Fibroblast of lung (primary cell): ENCODE data around the gene LRRC10B. TPM values are rescaled to one million over a fixed set of nuclear protein-coding genes. Genes with fewer than 3 reads are reported as not detected.

ENCODE experiments used
- DNase-seq, 2 donors: peaks; one replicate each; pipeline versions ENCODE4 v3.0.0 to v3.0.0-alpha.2; 2010; ENCODE audit warnings: low read depth in 2 of 2
- H2AFZ ChIP-seq: 2 replicates; pipeline ENCODE4 v1.5.1; 2012; ENCODE audit warnings: low read length, control low read depth, inconsistent platforms
- H3K27ac ChIP-seq: 2 replicates; pipeline ENCODE4 v1.5.1; 2011; ENCODE audit warnings: low read length, control low read depth; ENCODE audit not compliant: insufficient read depth
- H3K27me3 ChIP-seq: 2 replicates; pipeline ENCODE4 v1.5.1; 2011; ENCODE audit warnings: mild to moderate bottlenecking, low read length; ENCODE audit not compliant: control insufficient read depth, insufficient read depth
- H3K36me3 ChIP-seq: 2 replicates; pipeline ENCODE4 v1.5.1; 2011; ENCODE audit warnings: low read length; ENCODE audit not compliant: control insufficient read depth, insufficient read depth
- H3K4me1 ChIP-seq: 2 replicates; pipeline ENCODE4 v1.5.1; 2011; ENCODE audit warnings: low read length; ENCODE audit not compliant: control insufficient read depth, insufficient read depth; ENCODE audit errors: extremely low read depth
- H3K4me2 ChIP-seq: 2 replicates; pipeline ENCODE4 v1.5.1; 2011; ENCODE audit warnings: low read length, control low read depth; ENCODE audit not compliant: insufficient read depth; ENCODE audit errors: extremely low read depth
- H3K4me3 ChIP-seq, 4 experiments: fragments of 200-600 bp in 1 of 4; sonication (generic) in 1 of 4; replicated peaks in 1 of 4; 2 replicates each; pipeline ENCODE4 v1.5.1; 2011 to 2016; ENCODE audit warnings: low read length in 4 of 4, low read depth in 3 of 4, mild to moderate bottlenecking in 3 of 4, control low read depth in 2 of 4, inconsistent platforms in 1 of 4, mixed read lengths in 1 of 4; ENCODE audit not compliant: insufficient read depth in 1 of 4; ENCODE audit errors: control extremely low read depth in 1 of 4
- H3K79me2 ChIP-seq: 2 replicates; pipeline ENCODE4 v1.5.1; 2012; ENCODE audit warnings: mild to moderate bottlenecking, low read length, inconsistent platforms; ENCODE audit not compliant: control insufficient read depth, insufficient read depth
- H3K9ac ChIP-seq: 2 replicates; pipeline ENCODE4 v1.5.1; 2011; ENCODE audit warnings: mild to moderate bottlenecking, low read length, control low read depth; ENCODE audit not compliant: insufficient read depth
- H3K9me3 ChIP-seq: 2 replicates; pipeline ENCODE4 v1.5.1; 2012; ENCODE audit warnings: low read depth, low read length; ENCODE audit not compliant: control insufficient read depth, insufficient read depth
- H4K20me1 ChIP-seq: 2 replicates; pipeline ENCODE4 v1.5.1; 2011; ENCODE audit warnings: low read length; ENCODE audit not compliant: control insufficient read depth, insufficient read depth; ENCODE audit errors: extremely low read depth
- CTCF ChIP-seq, 2 donors: IDR thresholded peaks in 1 of 2; conservative IDR thresholded peaks in 1 of 2; 1 replicate in 1 of 2; 2 replicates in 1 of 2; pipeline ENCODE4 v1.5.1; 2011 to 2012; ENCODE audit warnings: low read length in 2 of 2, control low read depth in 1 of 2, inconsistent platforms in 1 of 2, low read depth in 1 of 2, mild to moderate bottlenecking in 1 of 2
- EZH2 ChIP-seq: IDR thresholded peaks from 2 replicates; pipeline ENCODE4 v1.5.1; 2012; ENCODE audit warnings: low read length, control low read depth, mild to moderate bottlenecking; ENCODE audit errors: missing control alignments
- polyA plus RNA-seq, 2 donors: library from polyadenylated mRNA; depleted of rRNA in 1 of 2; stranded (reverse) in 1 of 2; unstranded in 1 of 2; fragments of >200 nt; gene quantifications; 2 replicates each; pipeline ENCODE4 v1.2.1, GENCODE V29; 2011 to 2012; ENCODE audit warnings: missing spikeins in 1 of 2
- total RNA-seq: library from RNA; depleted of rRNA; stranded (reverse); fragments of >200 nt; gene quantifications from 2 replicates; pipeline ENCODE4 v1.2.1, GENCODE V29; 2014

LRRC10B gene
- total and polyA plus RNA-seq, 2 donors (not counting 1 experiment from before 2014, with no cell fraction given), result 0.17 TPM; not detected in 1

- no peaks in the 10 kb centered on the region for H3K36me3 ChIP-seq
Observed at GRCh38 chr11:61553373-61554171, 45.0 kb downstream of the LRRC10B start.

GRCh38 chr11:61554172-61554988 lies 45.8 kb downstream of the LRRC10B start:
- H3K4me2 ChIP-seq, result no peak overlapping the region
- peaks cover 5% of the 10 kb centered on the region for H3K4me1 ChIP-seq
- TF ChIP-seq EZH2 (peak; percentile 66), CTCF (conservative IDR thresholded peaks at IDR 0.05 in 1 of 2, IDR thresholded peaks at IDR 0.05 in 1 of 2; ENCODE audit: low read depth in 1 of 2, low read length in 2 of 2) (no peak)
- H3K27ac ChIP-seq, result no peak overlapping the region
- H4K20me1 ChIP-seq, result no peaks in the 10 kb centered on the region
- no peaks in the 10 kb centered on the region for H3K79me2 ChIP-seq
- no peak for DNase-seq
- H2AFZ ChIP-seq, result no peak overlapping the region
- H3K36me3 ChIP-seq, result no peaks in the 10 kb centered on the region
- H3K27me3 ChIP-seq, result peaks cover 39% of the 10 kb centered on the region
- no peak overlapping the region for H3K4me3 ChIP-seq
- H3K9me3 ChIP-seq, result no peaks in the 10 kb centered on the region
- H3K9ac ChIP-seq, result no peak overlapping the region

More at GRCh38 chr11:61553373-61554171, 45.0 kb downstream of the LRRC10B start:
- no peak overlapping the region for H3K27ac ChIP-seq
- DNase-seq, result peak in 1 of 2 donors; percentile 31
- peaks cover 39% of the 10 kb centered on the region for H3K27me3 ChIP-seq
- H2AFZ ChIP-seq, result no peak overlapping the region
- H3K4me3 ChIP-seq, result no peak overlapping the region
- TF ChIP-seq EZH2, result no peak
- TF ChIP-seq CTCF (conservative IDR thresholded peaks at IDR 0.05 in 1 of 2, IDR thresholded peaks at IDR 0.05 in 1 of 2; ENCODE audit: low read depth in 1 of 2, low read length in 2 of 2), result no peak
- H3K4me1 ChIP-seq, result peaks cover 5% of the 10 kb centered on the region
- no peak overlapping the region for H3K9ac ChIP-seq
- no peak overlapping the region for H3K4me2 ChIP-seq
- H4K20me1 ChIP-seq, result no peaks in the 10 kb centered on the region
- H3K9me3 ChIP-seq, result no peaks in the 10 kb centered on the region
- no peaks in the 10 kb centered on the region for H3K79me2 ChIP-seq
